Activated naive CD8-positive, alpha-beta T cell treated with anti-CD3 and anti-CD28 coated beads for 36 hours (primary cell): ENCODE measurements around the gene NPAS2. TPM values are rescaled to one million over a fixed set of nuclear protein-coding genes. Genes with fewer than 3 reads are reported as not detected.

ENCODE experiments used
- total RNA-seq, 2 experiments: library from RNA; stranded (reverse); gene quantifications; one replicate each; pipeline ENCODE4 v1.2.3, GENCODE V29; 2021

Gene NPAS2
- total RNA-seq, 2 experiments from 2014 or later: 7.3 to 9.3 TPM

Other genes starting within 250 kb of the NPAS2 start
- gene RPL31, start 182.2 kb downstream of the NPAS2 start, total RNA-seq: 1,000 to 10,000 TPM; 1,614 to 1,628 TPM